Measurements from ENCODE around the gene SKAP2.

- TF ChIP-seq, protein P1, sequence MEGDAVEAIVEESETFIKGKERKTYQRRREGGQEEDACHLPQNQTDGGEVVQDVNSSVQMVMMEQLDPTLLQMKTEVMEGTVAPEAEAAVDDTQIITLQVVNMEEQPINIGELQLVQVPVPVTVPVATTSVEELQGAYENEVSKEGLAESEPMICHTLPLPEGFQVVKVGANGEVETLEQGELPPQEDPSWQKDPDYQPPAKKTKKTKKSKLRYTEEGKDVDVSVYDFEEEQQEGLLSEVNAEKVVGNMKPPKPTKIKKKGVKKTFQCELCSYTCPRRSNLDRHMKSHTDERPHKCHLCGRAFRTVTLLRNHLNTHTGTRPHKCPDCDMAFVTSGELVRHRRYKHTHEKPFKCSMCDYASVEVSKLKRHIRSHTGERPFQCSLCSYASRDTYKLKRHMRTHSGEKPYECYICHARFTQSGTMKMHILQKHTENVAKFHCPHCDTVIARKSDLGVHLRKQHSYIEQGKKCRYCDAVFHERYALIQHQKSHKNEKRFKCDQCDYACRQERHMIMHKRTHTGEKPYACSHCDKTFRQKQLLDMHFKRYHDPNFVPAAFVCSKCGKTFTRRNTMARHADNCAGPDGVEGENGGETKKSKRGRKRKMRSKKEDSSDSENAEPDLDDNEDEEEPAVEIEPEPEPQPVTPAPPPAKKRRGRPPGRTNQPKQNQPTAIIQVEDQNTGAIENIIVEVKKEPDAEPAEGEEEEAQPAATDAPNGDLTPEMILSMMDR (IDR thresholded peaks at IDR 0.05), result no peak
- TF ChIP-seq POLR2A (IDR thresholded peaks at IDR 0.05), result no peak
Observed at GRCh38 chr7:26639695-26640094, 224.7 kb downstream of the SKAP2 start.

Data from adrenal gland (tissue), 5 donors.